ENCODE data around the gene AFDN.

The AFDN gene

GRCh38 chr6:167838207-167838748 is 11.6 kb downstream of the AFDN start:
- DNase-seq: no peak
- no peak for ATAC-seq
- Mint-ChIP-seq H3K27ac (no peak overlapping the region), H3K4me1 (peaks cover 3% of the 10 kb centered on the region), H3K4me3 (no peak overlapping the region), H3K9me3 (no peaks in the 10 kb centered on the region), H3K36me3 (ENCODE audit: low read depth) (no peaks in the 10 kb centered on the region), H3K27me3 (peaks cover 30% of the 10 kb centered on the region)

DNA sequence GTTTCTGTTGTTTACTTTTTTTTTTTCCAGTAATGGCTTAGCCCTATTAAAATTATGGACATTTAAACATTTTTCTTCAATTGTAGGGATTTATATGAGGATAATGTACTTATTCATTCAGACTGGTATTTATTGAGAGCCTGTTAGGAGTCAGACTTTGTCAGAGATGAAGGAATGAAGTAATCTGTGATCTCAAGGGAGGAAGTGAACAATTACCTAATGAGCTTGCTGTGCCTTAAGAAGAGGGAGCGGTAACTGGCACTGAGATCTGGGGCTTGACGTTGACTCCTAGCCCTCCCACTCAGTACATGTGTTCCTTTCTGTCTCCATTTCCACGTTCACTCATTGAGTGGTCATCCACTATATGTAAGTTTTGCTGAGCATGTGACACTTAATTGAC is 12.6 kb downstream of the AFDN start:
- Mint-ChIP-seq H3K4me1 (no peaks in the 10 kb centered on the region), H3K27ac (no peak overlapping the region), H3K4me3 (no peak overlapping the region), H3K27me3 (peaks cover 28% of the 10 kb centered on the region), H3K9me3 (no peaks in the 10 kb centered on the region), H3K36me3 (ENCODE audit: low read depth) (no peaks in the 10 kb centered on the region)
- DNase-seq (no peak), ATAC-seq (no peak)

DNA sequence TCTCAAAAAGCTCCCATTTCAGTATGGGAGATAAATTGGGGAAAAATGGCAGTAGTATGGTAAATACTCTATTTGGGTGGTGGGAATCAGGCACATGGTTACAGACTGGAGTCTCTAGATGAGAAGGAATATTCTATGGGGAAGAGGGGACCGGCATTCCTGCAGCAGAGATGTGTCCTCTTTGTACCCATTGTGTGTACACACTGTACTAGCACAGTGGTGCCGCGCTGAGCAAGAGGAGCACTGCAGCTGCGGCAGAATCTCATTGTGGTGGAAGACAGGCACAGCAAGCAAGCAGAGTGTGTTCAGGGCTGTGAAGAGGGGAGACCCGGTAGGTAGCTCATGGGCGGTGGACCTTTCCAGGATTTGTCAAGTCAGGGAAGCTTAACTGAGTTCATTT is 13.0 kb downstream of the AFDN start:
- Mint-ChIP-seq H3K27ac (no peak overlapping the region), H3K9me3 (no peaks in the 10 kb centered on the region), H3K27me3 (peaks cover 25% of the 10 kb centered on the region), H3K4me3 (no peak overlapping the region), H3K36me3 (ENCODE audit: low read depth) (no peaks in the 10 kb centered on the region), H3K4me1 (no peaks in the 10 kb centered on the region)
- no peak for DNase-seq
- ATAC-seq: no peak

DNA sequence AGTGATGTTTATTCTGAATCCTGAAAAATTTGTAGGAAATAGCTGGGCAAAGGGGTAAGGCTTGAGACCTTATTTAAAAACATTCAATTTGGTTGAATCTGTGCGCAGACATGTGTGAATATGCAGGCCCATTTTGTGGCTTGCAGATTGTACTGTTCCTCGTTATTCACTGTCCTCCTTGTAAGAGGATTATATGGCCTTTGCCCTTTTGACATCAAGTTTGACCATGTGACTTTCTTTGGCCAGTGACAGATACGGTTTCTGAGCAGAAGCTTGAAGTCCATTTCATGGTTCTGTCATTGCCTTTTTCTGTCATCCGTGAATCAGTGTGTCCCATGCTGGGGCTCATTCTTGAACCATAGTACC is 13.4 kb downstream of the AFDN start:
- peaks cover 22% of the 10 kb centered on the region for H3K27me3 Mint-ChIP-seq
- no peaks in the 10 kb centered on the region for H3K4me1 Mint-ChIP-seq
- H3K9me3 Mint-ChIP-seq: no peaks in the 10 kb centered on the region
- no peak overlapping the region for H3K27ac Mint-ChIP-seq
- H3K36me3 Mint-ChIP-seq (ENCODE audit: low read depth): no peaks in the 10 kb centered on the region
- ATAC-seq: no peak
- DNase-seq: no peak
- H3K4me3 Mint-ChIP-seq: no peak overlapping the region

GRCh38 chr6:167840526-167841179 is 13.9 kb downstream of the AFDN start:
- Mint-ChIP-seq H3K4me1 (no peaks in the 10 kb centered on the region), H3K27me3 (peaks cover 23% of the 10 kb centered on the region), H3K27ac (no peak overlapping the region), H3K4me3 (no peak overlapping the region), H3K36me3 (ENCODE audit: low read depth) (no peaks in the 10 kb centered on the region), H3K9me3 (no peaks in the 10 kb centered on the region)
- DNase-seq (no peak), ATAC-seq (no peak)

GRCh38 chr6:167841981-167842380 is 15.3 kb downstream of the AFDN start:
- Mint-ChIP-seq H3K9me3 (no peaks in the 10 kb centered on the region), H3K27me3 (peaks cover 24% of the 10 kb centered on the region), H3K4me1 (no peaks in the 10 kb centered on the region), H3K4me3 (no peak overlapping the region), H3K27ac (no peak overlapping the region), H3K36me3 (ENCODE audit: low read depth) (no peaks in the 10 kb centered on the region)
- ATAC-seq (no peak), DNase-seq (no peak)

GRCh38 chr6:167842457-167842856 is 15.7 kb downstream of the AFDN start:
- Mint-ChIP-seq H3K27me3 (peaks cover 28% of the 10 kb centered on the region), H3K4me1 (no peaks in the 10 kb centered on the region), H3K4me3 (no peak overlapping the region)

GRCh38 chr6:167843023-167843422 is 16.3 kb downstream of the AFDN start:
- H3K36me3 Mint-ChIP-seq (ENCODE audit: low read depth): no peaks in the 10 kb centered on the region
- no peaks in the 10 kb centered on the region for H3K4me1 Mint-ChIP-seq
- H3K4me3 Mint-ChIP-seq: no peak overlapping the region
- H3K27me3 Mint-ChIP-seq: peaks cover 31% of the 10 kb centered on the region
- DNase-seq (no peak), ATAC-seq (no peak)
- H3K27ac Mint-ChIP-seq: no peak overlapping the region
- H3K9me3 Mint-ChIP-seq: no peaks in the 10 kb centered on the region

More at GRCh38 chr6:167842457-167842856, 15.7 kb downstream of the AFDN start:
- H3K27ac Mint-ChIP-seq: no peak overlapping the region
- DNase-seq (no peak), ATAC-seq (no peak)
- no peaks in the 10 kb centered on the region for H3K36me3 Mint-ChIP-seq (ENCODE audit: low read depth)
- H3K9me3 Mint-ChIP-seq: no peaks in the 10 kb centered on the region

DNA sequence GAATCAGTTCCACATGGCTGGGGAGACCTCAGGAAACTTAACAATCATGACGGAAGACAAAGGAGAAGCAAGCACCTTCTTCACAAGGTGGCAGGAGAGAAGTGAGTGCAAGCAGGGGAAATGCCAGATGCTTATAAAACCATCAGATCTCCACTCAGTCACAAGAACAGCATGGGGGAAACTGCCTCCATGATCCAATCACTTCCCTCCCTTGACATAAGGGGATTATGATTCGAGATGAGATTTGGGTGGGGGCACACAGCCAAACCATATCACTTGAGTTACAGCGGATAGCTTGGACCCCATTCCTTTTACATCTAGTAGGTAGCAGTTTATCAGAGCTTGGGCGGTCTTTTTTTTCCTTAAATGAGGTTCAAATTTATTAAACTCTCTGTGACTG is 19.1 kb downstream of the AFDN start:
- H3K36me3 Mint-ChIP-seq (ENCODE audit: low read depth): no peaks in the 10 kb centered on the region
- H3K4me1 Mint-ChIP-seq: no peaks in the 10 kb centered on the region
- ATAC-seq: no peak
- no peaks in the 10 kb centered on the region for H3K9me3 Mint-ChIP-seq
- H3K4me3 Mint-ChIP-seq: no peak overlapping the region
- peaks cover 31% of the 10 kb centered on the region for H3K27me3 Mint-ChIP-seq
- H3K27ac Mint-ChIP-seq: no peak overlapping the region
- no peak for DNase-seq

DNA sequence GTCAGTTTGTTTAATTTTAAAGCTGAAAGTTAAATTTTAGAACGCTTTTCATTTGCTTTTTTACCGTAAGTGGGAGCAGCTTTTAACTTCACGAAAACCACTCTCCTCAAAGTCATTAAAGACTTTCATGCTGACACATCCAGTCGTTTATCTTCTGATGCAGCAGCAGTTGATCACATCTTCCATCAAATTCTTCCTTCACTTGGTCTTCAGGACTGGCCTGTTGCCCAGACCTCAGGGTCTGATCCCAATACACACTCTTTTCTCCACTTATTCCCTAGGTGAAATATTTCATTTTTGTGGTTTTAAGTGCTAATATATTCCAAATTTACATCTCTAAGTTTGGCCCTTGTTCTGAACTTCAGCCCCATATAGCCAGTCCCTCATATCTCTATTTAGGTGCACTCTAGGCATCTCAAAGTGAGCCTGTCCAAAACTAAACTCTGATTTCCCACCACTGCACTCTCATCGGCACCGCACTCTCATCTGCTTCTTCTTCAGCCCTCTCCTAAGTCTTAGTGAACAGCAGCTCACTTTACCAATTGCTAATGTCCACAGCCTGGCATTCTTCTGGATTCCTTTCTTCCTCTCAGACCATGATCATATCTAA is 20.4 kb downstream of the AFDN start:
- Mint-ChIP-seq H3K27me3 (peaks cover 37% of the 10 kb centered on the region), H3K4me3 (no peak overlapping the region), H3K4me1 (no peaks in the 10 kb centered on the region), H3K9me3 (no peaks in the 10 kb centered on the region), H3K36me3 (ENCODE audit: low read depth) (no peaks in the 10 kb centered on the region), H3K27ac (no peak overlapping the region)
- DNase-seq: no peak
- ATAC-seq: no peak

DNA sequence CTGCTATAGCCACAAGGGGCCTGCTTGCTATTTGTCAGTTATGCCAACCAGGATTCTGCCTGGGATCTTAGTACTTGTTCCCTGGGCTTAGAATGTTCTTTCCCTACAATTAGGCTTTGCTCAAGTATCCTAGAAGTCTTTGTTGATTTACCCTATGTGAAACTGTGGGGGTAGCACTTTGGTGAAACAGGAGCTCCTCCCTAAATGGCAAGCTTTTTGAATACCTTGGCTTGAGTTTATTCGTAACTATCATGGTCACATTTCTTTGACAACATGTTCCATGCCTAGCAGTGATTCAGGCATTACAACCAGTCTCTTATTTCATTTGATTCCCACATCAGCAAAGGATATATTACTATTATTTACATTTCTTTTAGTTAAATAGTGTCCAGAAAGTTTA is 21.2 kb downstream of the AFDN start:
- no peaks in the 10 kb centered on the region for H3K36me3 Mint-ChIP-seq (ENCODE audit: low read depth)
- no peak overlapping the region for H3K4me3 Mint-ChIP-seq
- no peaks in the 10 kb centered on the region for H3K4me1 Mint-ChIP-seq
- ATAC-seq (no peak), DNase-seq (no peak)
- peaks cover 40% of the 10 kb centered on the region for H3K27me3 Mint-ChIP-seq
- H3K9me3 Mint-ChIP-seq: no peaks in the 10 kb centered on the region
- H3K27ac Mint-ChIP-seq: no peak overlapping the region

DNA sequence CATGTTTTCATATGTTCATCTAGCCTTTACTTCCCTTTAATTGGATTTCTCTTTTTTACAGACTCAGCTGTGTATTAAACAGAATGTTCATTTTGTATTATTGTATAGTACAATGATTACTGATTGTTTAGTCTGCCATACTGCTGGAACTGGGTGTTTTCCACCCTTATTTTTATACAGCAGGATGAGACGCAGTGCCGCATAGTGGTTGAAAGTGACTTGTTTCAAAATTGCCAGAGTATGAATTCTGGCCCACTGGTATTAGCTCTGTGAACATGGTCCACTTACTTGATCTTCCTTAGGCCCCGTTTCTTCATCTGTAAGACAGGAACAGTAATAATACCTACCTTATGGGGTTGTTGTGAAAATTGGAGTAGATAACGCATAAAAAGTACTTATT is 22.1 kb downstream of the AFDN start:
- H3K27me3 Mint-ChIP-seq: peaks cover 39% of the 10 kb centered on the region
- no peak overlapping the region for H3K4me3 Mint-ChIP-seq
- ATAC-seq (no peak), DNase-seq (no peak)
- H3K27ac Mint-ChIP-seq: no peak overlapping the region
- H3K4me1 Mint-ChIP-seq: no peaks in the 10 kb centered on the region
- H3K36me3 Mint-ChIP-seq (ENCODE audit: low read depth): no peaks in the 10 kb centered on the region
- H3K9me3 Mint-ChIP-seq: no peaks in the 10 kb centered on the region

DNA sequence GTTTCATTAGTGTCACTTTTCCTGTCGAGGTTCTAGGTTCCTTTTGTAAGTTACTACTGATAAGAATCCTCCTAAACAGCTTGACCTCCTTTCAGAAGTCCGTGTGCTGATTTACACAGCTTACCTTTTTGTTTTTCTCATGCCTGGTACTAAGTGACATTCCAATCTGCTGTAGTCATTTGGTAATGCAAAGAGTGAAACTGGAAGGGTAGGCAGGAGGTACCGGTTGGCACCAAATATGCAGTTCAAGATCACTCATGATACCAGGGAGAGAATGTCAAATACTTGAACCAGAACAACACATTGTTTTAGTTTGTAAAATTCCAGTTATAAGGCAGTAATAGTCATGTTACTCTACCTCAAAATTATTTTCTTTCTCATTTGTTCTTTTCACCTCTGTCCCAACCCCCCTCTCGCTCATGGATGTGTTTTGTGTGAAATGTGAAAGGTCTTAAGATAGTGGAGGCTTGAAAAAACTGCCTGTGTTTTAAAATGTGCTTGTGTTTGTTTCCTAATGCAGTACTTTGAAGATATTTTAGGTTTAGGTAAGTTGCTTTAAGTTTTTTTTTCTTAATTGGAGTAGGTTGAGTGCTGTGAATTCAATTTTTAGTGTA is 23.2 kb downstream of the AFDN start:
- Mint-ChIP-seq H3K4me1 (no peaks in the 10 kb centered on the region), H3K36me3 (ENCODE audit: low read depth) (no peaks in the 10 kb centered on the region), H3K27me3 (peaks cover 43% of the 10 kb centered on the region), H3K27ac (no peak overlapping the region), H3K9me3 (no peaks in the 10 kb centered on the region), H3K4me3 (no peak overlapping the region)
- ATAC-seq (no peak), DNase-seq (no peak)

DNA sequence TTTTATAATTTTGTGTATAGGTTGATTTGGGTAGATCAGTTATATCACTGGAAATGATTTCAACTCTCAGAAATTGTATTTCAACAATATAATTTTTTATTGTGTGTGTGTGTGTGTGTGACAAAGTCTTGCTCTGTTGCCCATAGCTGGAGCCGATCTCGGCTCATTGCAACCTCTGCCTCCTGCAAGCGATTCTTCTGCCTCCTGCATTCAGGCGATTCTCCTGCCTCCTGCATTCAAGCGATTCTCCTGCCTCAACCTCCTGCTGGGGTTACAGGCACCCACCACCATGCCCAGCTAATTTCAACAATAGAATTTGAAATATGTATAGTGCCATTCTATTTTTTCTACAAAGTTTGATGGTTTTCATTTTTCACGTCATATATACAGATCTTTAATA is 24.1 kb downstream of the AFDN start:
- no peaks in the 10 kb centered on the region for H3K36me3 Mint-ChIP-seq (ENCODE audit: low read depth)
- no peak overlapping the region for H3K27ac Mint-ChIP-seq
- no peak for ATAC-seq
- H3K27me3 Mint-ChIP-seq: peaks cover 37% of the 10 kb centered on the region
- no peak overlapping the region for H3K4me3 Mint-ChIP-seq
- H3K9me3 Mint-ChIP-seq: no peaks in the 10 kb centered on the region
- no peak for DNase-seq
- H3K4me1 Mint-ChIP-seq: no peaks in the 10 kb centered on the region

- DNase-seq (no peak), ATAC-seq (no peak)
- Mint-ChIP-seq H3K36me3 (ENCODE audit: low read depth) (no peaks in the 10 kb centered on the region), H3K27ac (no peak overlapping the region), H3K4me1 (peaks cover 3% of the 10 kb centered on the region), H3K9me3 (no peaks in the 10 kb centered on the region), H3K4me3 (no peak overlapping the region), H3K27me3 (peaks cover 34% of the 10 kb centered on the region)
These were observed 24.8 kb downstream of the AFDN start for GRCh38 chr6:167851370-167851952.
